Measurements from ENCODE around the gene JARID2.

The JARID2 gene

DNA sequence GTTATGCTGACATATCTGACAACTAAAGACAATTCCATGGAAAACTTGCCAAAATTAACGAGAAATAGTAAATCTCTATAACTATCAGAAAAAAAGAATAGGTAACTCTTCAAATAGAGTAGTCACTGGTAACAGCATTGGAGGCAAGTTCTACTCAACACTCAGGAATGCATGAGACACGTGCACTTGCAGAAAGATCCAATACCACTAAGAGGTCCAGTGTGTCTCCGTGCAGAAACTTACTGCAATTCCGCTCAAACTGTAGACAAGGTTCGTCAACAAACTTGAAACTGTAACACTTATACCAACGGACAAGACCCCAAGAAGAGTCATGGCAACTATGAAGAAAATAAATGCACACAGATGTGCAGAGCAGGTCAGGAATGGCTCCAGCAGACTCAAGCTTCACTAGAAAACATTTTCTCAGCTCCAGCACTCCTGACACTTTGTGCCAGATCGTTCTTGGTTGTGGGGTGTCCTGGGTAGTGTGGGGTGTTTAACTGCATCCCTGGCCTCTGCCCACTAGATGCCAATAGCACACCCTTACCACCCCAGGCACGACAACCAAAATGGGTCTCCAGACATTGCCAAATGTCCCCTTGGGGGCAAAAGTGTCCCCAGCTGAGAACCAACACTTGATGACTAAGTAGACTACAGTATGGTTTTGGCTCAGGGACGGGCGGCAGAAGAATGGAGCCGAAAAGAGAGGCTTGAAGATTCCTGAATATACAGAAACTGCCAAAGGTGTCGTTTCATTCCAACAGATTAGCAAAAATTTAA, 282.2 kb downstream of the JARID2 start:
- no peaks in the 10 kb centered on the region for H3K4me1 ChIP-seq (ENCODE audit: control insufficient read depth in 2 of 2, insufficient read depth in 2 of 2, low read length in 2 of 2)
- no peak overlapping the region for H3K27ac ChIP-seq (ENCODE audit: low read depth in 2 of 2, low read length in 2 of 2)
- no peaks in the 10 kb centered on the region for H3K27me3 ChIP-seq (ENCODE audit: control insufficient read depth in 2 of 2, insufficient read depth in 2 of 2, low read length in 2 of 2)
- H3K9ac ChIP-seq (ENCODE audit: low read depth in 1 of 2, low read length in 2 of 2): no peak overlapping the region
- no peak overlapping the region for H3K4me3 ChIP-seq (ENCODE audit: low read length in 2 of 2)
- H3K9me3 ChIP-seq (ENCODE audit: control insufficient read depth in 2 of 2, low read length in 2 of 2): no peaks in the 10 kb centered on the region
- H3K36me3 ChIP-seq (ENCODE audit: control insufficient read depth in 2 of 2, insufficient read depth in 2 of 2, low read length in 2 of 2): peaks cover 28 to 31% of the 10 kb centered on the region in 2 donors

GRCh38 chr6:15528870-15529269, 283.0 kb downstream of the JARID2 start:
- no peak overlapping the region for H3K9ac ChIP-seq (ENCODE audit: low read depth in 1 of 2, low read length in 2 of 2)
- H3K27ac ChIP-seq (ENCODE audit: low read depth in 2 of 2, low read length in 2 of 2): no peak overlapping the region
- H3K4me3 ChIP-seq (ENCODE audit: low read length in 2 of 2): no peak overlapping the region
- no peaks in the 10 kb centered on the region for H3K9me3 ChIP-seq (ENCODE audit: control insufficient read depth in 2 of 2, low read length in 2 of 2)
- no peaks in the 10 kb centered on the region for H3K27me3 ChIP-seq (ENCODE audit: control insufficient read depth in 2 of 2, insufficient read depth in 2 of 2, low read length in 2 of 2)
- no peaks in the 10 kb centered on the region for H3K4me1 ChIP-seq (ENCODE audit: control insufficient read depth in 2 of 2, insufficient read depth in 2 of 2, low read length in 2 of 2)
- H3K36me3 ChIP-seq (ENCODE audit: control insufficient read depth in 2 of 2, insufficient read depth in 2 of 2, low read length in 2 of 2): peaks cover 23 to 32% of the 10 kb centered on the region in 2 donors

- Histone ChIP-seq H3K9me3 (ENCODE audit: control insufficient read depth in 2 of 2, low read length in 2 of 2) (no peaks in the 10 kb centered on the region), H3K27me3 (ENCODE audit: control insufficient read depth in 2 of 2, insufficient read depth in 2 of 2, low read length in 2 of 2) (no peaks in the 10 kb centered on the region), H3K4me1 (ENCODE audit: control insufficient read depth in 2 of 2, insufficient read depth in 2 of 2, low read length in 2 of 2) (no peaks in the 10 kb centered on the region), H3K36me3 (ENCODE audit: control insufficient read depth in 2 of 2, insufficient read depth in 2 of 2, low read length in 2 of 2) (peaks cover 17 to 27% of the 10 kb centered on the region in 2 donors), H3K9ac (ENCODE audit: low read depth in 1 of 2, low read length in 2 of 2) (no peak overlapping the region), H3K27ac (ENCODE audit: low read depth in 2 of 2, low read length in 2 of 2) (no peak overlapping the region), H3K4me3 (ENCODE audit: low read length in 2 of 2) (no peak overlapping the region)
Observed at GRCh38 chr6:15530411-15530810, 284.5 kb downstream of the JARID2 start.

DNA sequence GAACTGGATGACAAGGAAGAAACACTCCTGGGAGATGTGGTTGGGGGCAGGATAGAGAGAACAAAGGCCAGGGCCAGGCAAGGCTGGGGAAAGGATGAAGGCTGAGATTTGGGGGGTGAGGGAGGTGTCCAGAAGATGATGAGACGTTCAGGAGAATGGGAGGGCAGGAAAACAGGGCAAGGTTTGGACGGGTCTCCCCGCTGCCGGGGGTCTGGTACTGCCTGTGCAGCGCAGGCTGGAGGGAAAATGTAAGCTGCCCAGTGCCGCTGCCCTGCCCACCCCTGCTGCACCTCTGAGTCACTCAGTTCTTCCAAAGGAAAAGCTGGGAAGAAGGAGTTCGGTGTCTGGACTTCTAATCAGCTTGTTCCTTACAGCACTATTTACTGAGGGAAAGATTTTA, 286.1 kb downstream of the JARID2 start:
- H3K4me3 ChIP-seq (ENCODE audit: low read length in 2 of 2): no peak overlapping the region
- no peaks in the 10 kb centered on the region for H3K9me3 ChIP-seq (ENCODE audit: control insufficient read depth in 2 of 2, low read length in 2 of 2)
- no peaks in the 10 kb centered on the region for H3K4me1 ChIP-seq (ENCODE audit: control insufficient read depth in 2 of 2, insufficient read depth in 2 of 2, low read length in 2 of 2)
- H3K36me3 ChIP-seq (ENCODE audit: control insufficient read depth in 2 of 2, insufficient read depth in 2 of 2, low read length in 2 of 2): peaks cover 17 to 24% of the 10 kb centered on the region in 2 donors
- H3K27me3 ChIP-seq (ENCODE audit: control insufficient read depth in 2 of 2, insufficient read depth in 2 of 2, low read length in 2 of 2): no peaks in the 10 kb centered on the region
- H3K27ac ChIP-seq (ENCODE audit: low read depth in 2 of 2, low read length in 2 of 2): no peak overlapping the region
- H3K9ac ChIP-seq (ENCODE audit: low read depth in 1 of 2, low read length in 2 of 2): no peak overlapping the region

DNA sequence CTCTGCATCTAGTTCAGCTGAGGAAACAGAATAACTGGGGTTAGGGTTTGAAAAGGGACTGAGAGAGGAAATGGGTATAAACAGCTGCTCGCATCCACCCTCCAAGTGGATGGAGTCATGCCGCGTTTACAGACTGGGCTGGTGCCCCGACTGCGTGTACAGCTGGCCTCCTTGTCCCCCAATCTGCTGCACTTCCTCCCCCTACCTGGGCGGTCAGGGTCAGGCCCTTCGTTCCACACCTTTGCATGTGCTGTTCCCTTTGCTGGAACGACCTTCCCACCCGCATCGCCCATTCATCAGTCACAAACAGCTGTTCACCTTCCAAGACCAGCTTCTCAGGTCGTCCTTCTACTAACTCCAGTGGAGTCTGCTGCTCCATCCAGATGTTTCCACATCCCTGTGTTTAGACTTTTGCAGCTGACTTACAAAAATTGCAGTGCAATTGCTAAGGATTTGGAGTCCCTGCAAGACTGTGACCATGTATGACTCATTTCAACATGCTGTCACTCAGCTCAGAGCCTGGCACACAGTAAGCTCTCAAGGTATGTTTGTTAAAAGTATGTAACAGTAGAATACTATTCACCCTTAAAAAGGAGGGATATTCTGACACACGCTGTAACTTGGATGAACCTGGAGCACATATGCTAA, 287.6 kb downstream of the JARID2 start:
- H3K27ac ChIP-seq (ENCODE audit: low read depth in 2 of 2, low read length in 2 of 2): no peak overlapping the region
- no peaks in the 10 kb centered on the region for H3K27me3 ChIP-seq (ENCODE audit: control insufficient read depth in 2 of 2, insufficient read depth in 2 of 2, low read length in 2 of 2)
- no peak overlapping the region for H3K9ac ChIP-seq (ENCODE audit: low read depth in 1 of 2, low read length in 2 of 2)
- no peaks in the 10 kb centered on the region for H3K9me3 ChIP-seq (ENCODE audit: control insufficient read depth in 2 of 2, low read length in 2 of 2)
- no peak overlapping the region for H3K4me3 ChIP-seq (ENCODE audit: low read length in 2 of 2)
- peaks cover 17 to 23% of the 10 kb centered on the region in 2 donors for H3K36me3 ChIP-seq (ENCODE audit: control insufficient read depth in 2 of 2, insufficient read depth in 2 of 2, low read length in 2 of 2)
- no peaks in the 10 kb centered on the region for H3K4me1 ChIP-seq (ENCODE audit: control insufficient read depth in 2 of 2, insufficient read depth in 2 of 2, low read length in 2 of 2)

GRCh38 chr6:15534974-15535373, 289.1 kb downstream of the JARID2 start:
- no peaks in the 10 kb centered on the region for H3K9me3 ChIP-seq (ENCODE audit: control insufficient read depth in 2 of 2, low read length in 2 of 2)
- no peak overlapping the region for H3K4me3 ChIP-seq (ENCODE audit: low read length in 2 of 2)
- no peaks in the 10 kb centered on the region for H3K4me1 ChIP-seq (ENCODE audit: control insufficient read depth in 2 of 2, insufficient read depth in 2 of 2, low read length in 2 of 2)
- H3K27me3 ChIP-seq (ENCODE audit: control insufficient read depth in 2 of 2, insufficient read depth in 2 of 2, low read length in 2 of 2): no peaks in the 10 kb centered on the region
- no peak overlapping the region for H3K27ac ChIP-seq (ENCODE audit: low read depth in 2 of 2, low read length in 2 of 2)
- no peak overlapping the region for H3K9ac ChIP-seq (ENCODE audit: low read depth in 1 of 2, low read length in 2 of 2)
- peaks cover 17 to 20% of the 10 kb centered on the region in 2 donors for H3K36me3 ChIP-seq (ENCODE audit: control insufficient read depth in 2 of 2, insufficient read depth in 2 of 2, low read length in 2 of 2)

- no peaks in the 10 kb centered on the region for H3K9me3 ChIP-seq (ENCODE audit: control insufficient read depth in 2 of 2, low read length in 2 of 2)
- no peaks in the 10 kb centered on the region for H3K4me1 ChIP-seq (ENCODE audit: control insufficient read depth in 2 of 2, insufficient read depth in 2 of 2, low read length in 2 of 2)
- H3K4me3 ChIP-seq (ENCODE audit: low read length in 2 of 2): no peak overlapping the region
- H3K27me3 ChIP-seq (ENCODE audit: control insufficient read depth in 2 of 2, insufficient read depth in 2 of 2, low read length in 2 of 2): no peaks in the 10 kb centered on the region
- H3K9ac ChIP-seq (ENCODE audit: low read depth in 1 of 2, low read length in 2 of 2): no peak overlapping the region
- H3K27ac ChIP-seq (ENCODE audit: low read depth in 2 of 2, low read length in 2 of 2): no peak overlapping the region
- peaks cover 15 to 16% of the 10 kb centered on the region in 2 donors for H3K36me3 ChIP-seq (ENCODE audit: control insufficient read depth in 2 of 2, insufficient read depth in 2 of 2, low read length in 2 of 2)
Observed at GRCh38 chr6:15535495-15536197, 289.8 kb downstream of the JARID2 start.

DNA sequence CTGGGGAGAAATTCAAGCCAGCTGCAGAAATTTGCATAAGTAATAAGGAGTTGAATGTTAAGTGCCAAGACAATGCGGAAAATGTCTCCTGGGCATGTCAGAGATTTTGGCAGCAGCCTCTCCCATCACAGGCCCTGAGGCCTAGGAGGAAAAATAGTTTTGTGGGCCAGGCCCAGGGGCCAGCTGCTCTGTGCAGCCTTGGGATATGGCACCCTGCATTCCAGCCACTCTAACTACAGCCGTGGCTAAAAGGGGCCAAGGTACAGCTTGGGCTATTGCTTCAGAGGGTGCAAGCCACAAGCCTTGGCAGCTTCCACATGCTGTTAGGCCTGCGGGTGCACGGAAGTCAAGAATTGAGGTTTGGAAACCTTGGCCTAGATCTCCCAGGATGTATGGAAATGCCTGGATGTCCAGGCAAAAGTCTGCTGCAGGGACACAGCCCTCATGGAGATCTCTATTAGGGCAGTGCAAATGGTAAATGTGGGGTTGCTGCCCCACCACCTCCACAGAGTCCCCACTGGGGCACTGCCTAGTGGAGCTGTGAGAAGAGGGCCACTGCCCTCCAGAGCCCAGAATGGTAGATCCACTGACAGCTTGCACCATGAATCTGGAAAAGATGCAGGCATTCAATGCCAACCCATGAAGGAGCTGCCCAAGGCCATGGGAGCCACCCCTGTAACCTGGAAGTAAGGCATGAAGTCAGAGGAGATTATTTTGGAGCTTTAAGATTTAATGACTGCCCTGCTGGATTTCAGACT, 290.5 kb downstream of the JARID2 start:
- H3K27me3 ChIP-seq (ENCODE audit: control insufficient read depth in 2 of 2, insufficient read depth in 2 of 2, low read length in 2 of 2): no peaks in the 10 kb centered on the region
- no peak overlapping the region for H3K27ac ChIP-seq (ENCODE audit: low read depth in 2 of 2, low read length in 2 of 2)
- no peak overlapping the region for H3K9ac ChIP-seq (ENCODE audit: low read depth in 1 of 2, low read length in 2 of 2)
- H3K36me3 ChIP-seq (ENCODE audit: control insufficient read depth in 2 of 2, insufficient read depth in 2 of 2, low read length in 2 of 2): peaks cover 8% of the 10 kb centered on the region in 2 donors
- no peaks in the 10 kb centered on the region for H3K9me3 ChIP-seq (ENCODE audit: control insufficient read depth in 2 of 2, low read length in 2 of 2)
- H3K4me1 ChIP-seq (ENCODE audit: control insufficient read depth in 2 of 2, insufficient read depth in 2 of 2, low read length in 2 of 2): no peaks in the 10 kb centered on the region
- no peak overlapping the region for H3K4me3 ChIP-seq (ENCODE audit: low read length in 2 of 2)

DNA sequence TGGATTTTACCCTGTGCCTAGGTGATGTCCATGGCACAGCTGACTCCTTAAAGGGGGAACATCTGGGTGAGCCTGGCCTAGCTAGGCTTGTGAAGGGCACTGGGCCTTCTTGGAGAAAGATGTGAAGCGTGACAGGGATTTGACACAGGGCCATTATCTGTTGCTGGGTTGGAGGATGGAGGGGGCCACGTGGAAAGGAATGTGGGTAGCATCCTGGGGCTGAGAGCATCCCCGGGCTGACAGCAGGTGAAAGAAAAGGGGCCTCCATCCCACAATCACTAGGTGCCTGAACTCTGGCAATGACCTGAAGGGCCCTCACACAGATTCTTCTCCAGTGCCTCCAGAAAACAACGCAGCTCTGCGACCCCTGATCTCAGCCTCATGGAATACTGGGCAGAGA, 292.2 kb downstream of the JARID2 start:
- no peaks in the 10 kb centered on the region for H3K27me3 ChIP-seq (ENCODE audit: control insufficient read depth in 2 of 2, insufficient read depth in 2 of 2, low read length in 2 of 2)
- H3K9me3 ChIP-seq (ENCODE audit: control insufficient read depth in 2 of 2, low read length in 2 of 2): no peaks in the 10 kb centered on the region
- H3K36me3 ChIP-seq (ENCODE audit: control insufficient read depth in 2 of 2, insufficient read depth in 2 of 2, low read length in 2 of 2): peaks cover 4% of the 10 kb centered on the region in 2 donors
- no peaks in the 10 kb centered on the region for H3K4me1 ChIP-seq (ENCODE audit: control insufficient read depth in 2 of 2, insufficient read depth in 2 of 2, low read length in 2 of 2)
- H3K9ac ChIP-seq (ENCODE audit: low read depth in 1 of 2, low read length in 2 of 2): no peak overlapping the region
- H3K27ac ChIP-seq (ENCODE audit: low read depth in 2 of 2, low read length in 2 of 2): no peak overlapping the region
- H3K4me3 ChIP-seq (ENCODE audit: low read length in 2 of 2): no peak overlapping the region
